HG03439 (cell line): ENCODE data around the gene MBNL3.

ENCODE experiments used
- ATAC-seq: cut with Tn5 transposase; IDR thresholded peaks from one replicate; pipeline ENCODE4 v1.9.1; 2021; ENCODE audit warnings: mild to moderate bottlenecking, moderate library complexity; ENCODE audit not compliant: unreplicated experiment

MBNL3 gene

GRCh38 chrX:132488819-132489577, at the start of gene MBNL3:
TSS of gene MBNL3 (minus strand) at chrX:132489038. CDS start at chrX:132439611, 49,427 bp downstream.
- ATAC-seq: peak; percentile 58

GRCh38 chrX:132533409-132533808, 44.6 kb upstream of the MBNL3 start:
- no peak for ATAC-seq

- no peak for ATAC-seq
Measured at GRCh38 chrX:132532913-132533312, 44.1 kb upstream of the MBNL3 start.

GRCh38 chrX:132532097-132532496, 43.3 kb upstream of the MBNL3 start:
- ATAC-seq: no peak

- no peak for ATAC-seq
Measured at GRCh38 chrX:132520792-132521191, 32.0 kb upstream of the MBNL3 start.

- ATAC-seq: no peak
Measured at GRCh38 chrX:132520213-132520612, 31.4 kb upstream of the MBNL3 start.

GRCh38 chrX:132518401-132518800, 29.6 kb upstream of the MBNL3 start:
- no peak for ATAC-seq

- ATAC-seq: no peak
Measured at GRCh38 chrX:132508834-132509233, 20.0 kb upstream of the MBNL3 start.

GRCh38 chrX:132505116-132505515, 16.3 kb upstream of the MBNL3 start:
- no peak for ATAC-seq

GRCh38 chrX:132504417-132504816, 15.6 kb upstream of the MBNL3 start:
- no peak for ATAC-seq

- no peak for ATAC-seq
Measured at GRCh38 chrX:132501606-132502005, 12.8 kb upstream of the MBNL3 start.

- ATAC-seq: no peak
Measured at GRCh38 chrX:132497432-132497831, 8.6 kb upstream of the MBNL3 start.

GRCh38 chrX:132493095-132493494, 4.3 kb upstream of the MBNL3 start:
- no peak for ATAC-seq

- ATAC-seq: peak; percentile 32
Measured at GRCh38 chrX:132491191-132491590, 2.4 kb upstream of the MBNL3 start.

GRCh38 chrX:132489578-132490419, 961 bp upstream of the MBNL3 start:
- peak; percentile 49 for ATAC-seq

- no peak for ATAC-seq
Measured at GRCh38 chrX:132488180-132488705, 595 bp downstream of the MBNL3 start.

- no peak for ATAC-seq
Measured at GRCh38 chrX:132486599-132487178, 2.1 kb downstream of the MBNL3 start.

GRCh38 chrX:132483951-132484350, 4.9 kb downstream of the MBNL3 start:
- no peak for ATAC-seq

- no peak for ATAC-seq
Measured at GRCh38 chrX:132483488-132483887, 5.3 kb downstream of the MBNL3 start.

- no peak for ATAC-seq
Measured at GRCh38 chrX:132482632-132483031, 6.2 kb downstream of the MBNL3 start.

GRCh38 chrX:132481449-132481848, 7.4 kb downstream of the MBNL3 start:
- no peak for ATAC-seq
